K562 (cell line): ENCODE measurements around the gene NHSL2. TPM values are rescaled to one million over a fixed set of nuclear protein-coding genes. Genes with fewer than 3 reads are reported as not detected.

Experiments used
- ATAC-seq: fragments of 200-7000 bp; cut with Tn5 transposase; 3 replicates; pipeline ENCODE4 v1.9.1; 2020; ENCODE audit warnings: moderate library complexity
- BruUV-seq: library from RNA; stranded (reverse); fragments of 400-500 nt; replicated peaks from 2 replicates; lab custom pipeline; 2021; lab: Mats Ljungman, UMichigan
- CTCF ChIA-PET: fragments of 300-600 bp; formaldehyde crosslinking; extraction: SDS; loops from one replicate; lab custom pipeline; 2021; ENCODE audit warnings: low intra/inter-chr PET ratio; lab: Yijun Ruan, JAX
- POLR2A ChIA-PET: fragments of 300-600, 350-650 bp; sonication (Branson Sonifier 250); formaldehyde crosslinking; extraction: SDS; loops from one replicate; lab custom pipeline; 2021; ENCODE audit warnings: antibody characterized with exemption, inconsistent platforms; lab: Yijun Ruan, JAX
- DNase-seq, 4 experiments: peaks; one replicate each; pipeline versions ENCODE4 v3.0.0 to v3.0.0-alpha.2; 2011 to 2018; ENCODE audit warnings: low spot score in 3 of 4, mixed read lengths in 3 of 4; ENCODE audit errors: extremely low read depth in 1 of 4
- FAIRE-seq: peaks from 2 replicates; lab custom pipeline; 2011; peaks lifted over from hg19 to GRCh38; lab: Jason Lieb, UNC
- H2AFZ ChIP-seq: 2 replicates; pipeline ENCODE4 v1.6.0; 2011; ENCODE audit warnings: low read depth, low read length, control low read depth, inconsistent platforms
- H3K27ac ChIP-seq: fragments of 200-600 bp; 3 replicates; pipeline ENCODE4 v1.8.0; 2011; ENCODE audit warnings: low read depth, mild to moderate bottlenecking, control low read depth, inconsistent platforms, low read length, moderate library complexity, mixed read lengths; ENCODE audit errors: extremely low read depth
- H3K27me3 ChIP-seq, 2 experiments: fragments of 300-600 bp in 1 of 2; 2 replicates in 1 of 2; 3 replicates in 1 of 2; pipeline versions ENCODE4 v1.6.0 to v1.8.0; 2011; ENCODE audit warnings: inconsistent platforms in 2 of 2, low read length in 2 of 2, mild to moderate bottlenecking in 1 of 2, mixed read lengths in 1 of 2, moderate library complexity in 1 of 2; ENCODE audit not compliant: control insufficient read depth in 2 of 2, insufficient read depth in 2 of 2
- H3K36me3 ChIP-seq: fragments of 300-600 bp; 3 replicates; pipeline ENCODE4 v1.8.0; 2011; ENCODE audit warnings: mild to moderate bottlenecking, low read length, inconsistent platforms; ENCODE audit not compliant: control insufficient read depth, insufficient read depth
- H3K4me1 ChIP-seq, 2 experiments: fragments of 200-600 bp in 1 of 2; replicated peaks in 1 of 2; 2 replicates in 1 of 2; 3 replicates in 1 of 2; pipeline versions ENCODE4 v1.5.1 to v1.8.0; 2011; ENCODE audit warnings: inconsistent platforms in 2 of 2, low read length in 2 of 2, mild to moderate bottlenecking in 1 of 2, mixed read lengths in 1 of 2, moderate library complexity in 1 of 2; ENCODE audit not compliant: control insufficient read depth in 2 of 2, insufficient read depth in 2 of 2
- H3K4me2 ChIP-seq: 2 replicates; pipeline ENCODE4 v1.6.1; 2011; ENCODE audit warnings: low read length, control low read depth, inconsistent platforms, mixed read lengths; ENCODE audit not compliant: insufficient read depth
- H3K4me3 ChIP-seq: fragments of 200-600 bp; sonication (generic), shearing (Covaris generic); 2 replicates; pipeline ENCODE4 v1.5.1; 2016; ENCODE audit warnings: control low read depth, inconsistent platforms
- H3K79me2 ChIP-seq: fragments of 200-600 bp; 3 replicates; pipeline ENCODE4 v1.8.0; 2011; ENCODE audit warnings: low read length, inconsistent platforms; ENCODE audit not compliant: control insufficient read depth, insufficient read depth
- H3K9ac ChIP-seq, 2 experiments: 2 replicates each; pipeline versions ENCODE4 v1.6.0 to v1.6.1; 2011; ENCODE audit warnings: low read depth in 2 of 2, low read length in 2 of 2, control low read depth in 1 of 2, inconsistent platforms in 1 of 2, mild to moderate bottlenecking in 1 of 2, mixed read lengths in 1 of 2; ENCODE audit not compliant: insufficient read depth in 1 of 2
- H3K9me1 ChIP-seq: one replicate; pipeline ENCODE4 v1.6.0; 2011; ENCODE audit warnings: inconsistent platforms, mild to moderate bottlenecking, low read length, moderate library complexity; ENCODE audit not compliant: control insufficient read depth, insufficient read depth
- H3K9me3 ChIP-seq: replicated peaks from 2 replicates; pipeline ENCODE4 v1.5.1; 2011; ENCODE audit warnings: low read depth, low read length, inconsistent platforms; ENCODE audit not compliant: control insufficient read depth, insufficient read depth
- H4K20me1 ChIP-seq: replicated peaks from 2 replicates; pipeline ENCODE4 v1.6.1; 2011; ENCODE audit warnings: low read length, inconsistent platforms, mixed read lengths; ENCODE audit not compliant: control insufficient read depth, insufficient read depth
- ADNP ChIP-seq: fragments of 200-800 bp; sonication (Bioruptor generic); IDR thresholded peaks from 2 replicates; pipeline ENCODE4 v1.6.1; 2016; ENCODE audit warnings: missing genetic modification characterization, missing compliant biosample characterization
- FUS ChIP-seq: fragments of 200-400 bp; formaldehyde crosslinking; optimal IDR thresholded peaks from 2 replicates; pipeline ENCODE3; 2017; ENCODE audit warnings: low read depth, low read length
- RHOXF2B ChIP-seq: fragments of 250-450 bp; sonication (Bioruptor Pico); conservative IDR thresholded peaks from 2 replicates; pipeline ENCODE4 v1.5.1; 2021
- SMARCE1 ChIP-seq: fragments of 450-650 bp; IDR thresholded peaks from 2 replicates; pipeline ENCODE4 v1.7.1; 2016; ENCODE audit warnings: mild to moderate bottlenecking
- SP2 ChIP-seq: IDR thresholded peaks from 2 replicates; pipeline ENCODE4 v1.6.1; 2011; ENCODE audit warnings: mild to moderate bottlenecking, low read depth, low read length, moderate library complexity; ENCODE audit not compliant: poor library complexity, severe bottlenecking; ENCODE audit errors: extremely low read depth
- TCF7 ChIP-seq: sonication (generic); IDR thresholded peaks from 2 replicates; pipeline ENCODE4 v1.6.1; 2016; ENCODE audit warnings: antibody characterized with exemption, borderline replicate concordance
- ZNF318 ChIP-seq, 2 experiments: fragments of 450-650 bp; IDR thresholded peaks; 2 replicates each; pipeline ENCODE4 v1.6.1; 2016; ENCODE audit warnings: mild to moderate bottlenecking in 2 of 2, borderline replicate concordance in 1 of 2, low read depth in 1 of 2, moderate library complexity in 1 of 2
- ZNF41 ChIP-seq: fragments of 250-450 bp; sonication (Bioruptor Pico); conservative IDR thresholded peaks from 2 replicates; pipeline ENCODE4 v1.4.0; 2020; ENCODE audit warnings: mild to moderate bottlenecking
- ZNF655 ChIP-seq: fragments of 250-450 bp; sonication (Bioruptor Pico); IDR thresholded peaks from 2 replicates; pipeline ENCODE4 v1.5.0; 2021
- WGBS: fragments of 100-300 bp; shearing (Covaris generic); methylation state at CpG from one replicate; pipeline ENCODE4 v1.1.6; 2016; ENCODE audit warnings: low coverage, mixed read lengths; ENCODE audit not compliant: insufficient coverage; ENCODE audit errors: missing lambda C conversion rate; 5-methylcytosine and 5-hydroxymethylcytosine counted together
- in situ Hi-C: fragments of 300-500 bp; cut with MboI; formaldehyde crosslinking; loops from 4 replicates; pipeline ENCODE4 v1.15.0; 2018; ENCODE audit warnings: inconsistent platforms, mixed read lengths
- intact Hi-C: fragments of 100-400 bp; cut with micrococcal nuclease; formaldehyde crosslinking; loops from 2 replicates; pipeline ENCODE4 v1.14.2; 2022
- polyA plus RNA-seq, 8 experiments: library from polyadenylated mRNA; depleted of rRNA in 4 of 8; stranded (reverse) in 5 of 8; unstranded in 3 of 8; fragments of >200 nt; fragmentation: Nextera tagmentation in 2 of 8; fragmentation: Illumina TruSeq in 1 of 8; extraction: Ambion mirVana in 2 of 8; extraction: Trizol in 1 of 8; gene quantifications; 2 replicates each; pipeline versions ENCODE4 v1.2.1 to v1.2.3, GENCODE V29; 2011 to 2014; ENCODE audit warnings: inconsistent platforms in 1 of 8, missing spikeins in 1 of 8
- total RNA-seq, 7 experiments: library from RNA; depleted of rRNA in 6 of 7; stranded (reverse); fragments of >200 nt in 6 of 7; fragmentation: Illumina TruSeq in 2 of 7; extraction: Trizol in 2 of 7; gene quantifications; 2 replicates each; pipeline versions ENCODE4 v1.2.1 to v1.2.3, GENCODE V29; 2011 to 2021; ENCODE audit warnings: low replicate concordance in 1 of 7
- TF ChIP-seq, protein P1 (sequence below): sonication (generic); formaldehyde crosslinking; IDR thresholded peaks from 2 replicates; pipeline ENCODE4 v1.5.0; 2020; ENCODE audit warnings: missing genetic modification reagents
- TF ChIP-seq, protein P2 (sequence below): fragments of 200-800 bp; sonication (Bioruptor generic); IDR thresholded peaks from 2 replicates; pipeline ENCODE4 v1.6.1; 2017; ENCODE audit warnings: missing genetic modification characterization, missing compliant biosample characterization

The NHSL2 gene
- total and polyA plus RNA-seq, 9 of the 15 experiments (the other 6 are each of a cell fraction or from before 2014, with no cell fraction given): 0.02 TPM; not detected in 8

DNA sequence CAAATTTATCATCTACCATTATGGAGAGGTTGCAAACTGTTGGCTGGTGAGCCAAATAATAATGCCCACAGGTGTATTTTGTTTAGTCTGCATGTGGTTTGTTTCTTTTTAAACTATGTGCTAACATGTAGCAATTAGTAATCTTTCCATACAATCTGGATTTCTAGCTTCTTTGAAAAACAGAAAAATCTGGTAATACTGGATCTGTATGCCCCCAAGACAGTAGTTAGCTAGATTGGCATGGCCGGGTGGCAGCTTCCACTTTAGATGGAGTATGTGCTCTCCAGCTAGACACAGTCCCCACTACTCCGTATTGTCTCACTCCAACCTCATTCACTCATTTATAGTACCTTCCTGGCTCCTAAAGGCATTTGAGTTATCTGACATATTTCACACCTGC lies 91.3 kb downstream of the NHSL2 start:
- Histone ChIP-seq H3K9me1 (no peaks in the 10 kb centered on the region), H4K20me1 (no peaks in the 10 kb centered on the region), H3K36me3 (no peaks in the 10 kb centered on the region), H2AFZ (no peak overlapping the region), H3K4me2 (no peak overlapping the region), H3K27me3 (peaks cover 0 to 4% of the 10 kb centered on the region in 2 experiments; a peak in 1 of 5 replicates), H3K27ac (no peak overlapping the region), H3K4me3 (no peak overlapping the region), H3K4me1 (no peaks in the 10 kb centered on the region), H3K79me2 (no peaks in the 10 kb centered on the region), H3K9me3 (no peaks in the 10 kb centered on the region), H3K9ac (no peak overlapping the region)
- ChIA-PET POLR2A (interaction anchor here (0.6 to 0.8 kb wide), 2 partner anchors 35 to 275 kb away, joined by 3 to 4 read pairs; partner anchors contain the start of gene RPS4X), CTCF (no interaction called here)
- no peak for DNase-seq
- 0% methylated on average over 2 of the region's 2 CpGs for WGBS
- in situ Hi-C loops (no loop called here), intact Hi-C loops (no loop called here)
- ATAC-seq: no peak
- BruUV-seq: no TSS peak
- FAIRE-seq: no peak
- TF ChIP-seq SMARCE1 (no peak), ADNP (tag) (no peak), ZNF41 (no peak), SP2 (no peak), ZNF655 (no peak), TCF7 (no peak), FUS (no peak), RHOXF2B (no peak), ZNF318 (IDR thresholded peaks at IDR 0.05; ENCODE audit: borderline replicate concordance in 1 of 2, low read depth in 1 of 2) (no peak)
- TF ChIP-seq, protein P1, sequence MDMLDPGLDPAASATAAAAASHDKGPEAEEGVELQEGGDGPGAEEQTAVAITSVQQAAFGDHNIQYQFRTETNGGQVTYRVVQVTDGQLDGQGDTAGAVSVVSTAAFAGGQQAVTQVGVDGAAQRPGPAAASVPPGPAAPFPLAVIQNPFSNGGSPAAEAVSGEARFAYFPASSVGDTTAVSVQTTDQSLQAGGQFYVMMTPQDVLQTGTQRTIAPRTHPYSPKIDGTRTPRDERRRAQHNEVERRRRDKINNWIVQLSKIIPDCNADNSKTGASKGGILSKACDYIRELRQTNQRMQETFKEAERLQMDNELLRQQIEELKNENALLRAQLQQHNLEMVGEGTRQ (CRISPR knock-in tag): no peak
- TF ChIP-seq, protein P2, sequence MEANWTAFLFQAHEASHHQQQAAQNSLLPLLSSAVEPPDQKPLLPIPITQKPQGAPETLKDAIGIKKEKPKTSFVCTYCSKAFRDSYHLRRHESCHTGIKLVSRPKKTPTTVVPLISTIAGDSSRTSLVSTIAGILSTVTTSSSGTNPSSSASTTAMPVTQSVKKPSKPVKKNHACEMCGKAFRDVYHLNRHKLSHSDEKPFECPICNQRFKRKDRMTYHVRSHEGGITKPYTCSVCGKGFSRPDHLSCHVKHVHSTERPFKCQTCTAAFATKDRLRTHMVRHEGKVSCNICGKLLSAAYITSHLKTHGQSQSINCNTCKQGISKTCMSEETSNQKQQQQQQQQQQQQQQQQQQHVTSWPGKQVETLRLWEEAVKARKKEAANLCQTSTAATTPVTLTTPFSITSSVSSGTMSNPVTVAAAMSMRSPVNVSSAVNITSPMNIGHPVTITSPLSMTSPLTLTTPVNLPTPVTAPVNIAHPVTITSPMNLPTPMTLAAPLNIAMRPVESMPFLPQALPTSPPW: no peak
